A673 (cell line): ENCODE measurements around the gene PKDREJ. TPM values are rescaled to one million over a fixed set of nuclear protein-coding genes. Genes with fewer than 3 reads are reported as not detected.
"Not testable (repeated sequence)": the region's sequence is repeated elsewhere in the genome, so short reads cannot be mapped to it uniquely, and the experiment has no call there.

Experiments used
- Bru-seq: library from RNA; stranded (reverse); fragments of 400-500 nt; gene quantifications from one replicate; lab custom pipeline; 2021; lab: Mats Ljungman, UMichigan
- BruChase-seq, 2 experiments: library from RNA; stranded (reverse); fragments of 400-500 nt; gene quantifications; one replicate each; lab custom pipeline; 2021; lab: Mats Ljungman, UMichigan
- BruUV-seq: library from RNA; stranded (reverse); fragments of 400-500 nt; replicated peaks from 2 replicates; lab custom pipeline; 2021; lab: Mats Ljungman, UMichigan
- CTCF ChIA-PET: fragments of 300-600 bp; sonication (Branson Sonifier 250); formaldehyde crosslinking; loops from one replicate; lab custom pipeline; 2022; ENCODE audit warnings: antibody characterized with exemption; lab: Charles Lee
- POLR2A ChIA-PET: fragments of 300-600 bp; sonication (Branson Sonifier 250); formaldehyde crosslinking; loops from one replicate; lab custom pipeline; 2022; ENCODE audit warnings: antibody characterized with exemption; ENCODE audit not compliant: low non-redundant PET; lab: Charles Lee
- DNase-seq: peaks from one replicate; pipeline ENCODE4 v3.0.0-alpha.2; 2015; ENCODE audit warnings: low spot score
- H3K27ac ChIP-seq: fragments of 200-600 bp; sonication (generic); 2 replicates; pipeline ENCODE4 v1.5.1; 2016; ENCODE audit warnings: mixed run types, low read depth, mild to moderate bottlenecking, mixed read lengths, antibody characterized with exemption, low read length; ENCODE audit not compliant: poor library complexity, severe bottlenecking
- H3K27me3 ChIP-seq: fragments of 200-600 bp; sonication (generic); replicated peaks from 2 replicates; pipeline ENCODE4 v1.6.1; 2017; ENCODE audit warnings: mixed run types, low read depth, mild to moderate bottlenecking, mixed read lengths, antibody characterized with exemption, low read length; ENCODE audit not compliant: insufficient read depth, poor library complexity
- H3K36me3 ChIP-seq: fragments of 200-600 bp; sonication (generic); 2 replicates; pipeline ENCODE4 v1.6.1; 2016; ENCODE audit warnings: mixed run types, mild to moderate bottlenecking, mixed read lengths, antibody characterized with exemption, low read length; ENCODE audit not compliant: insufficient read depth, poor library complexity, severe bottlenecking
- H3K4me1 ChIP-seq: fragments of 200-600 bp; sonication (generic); 2 replicates; pipeline ENCODE4 v1.6.1; 2017; ENCODE audit warnings: mixed run types, mild to moderate bottlenecking, mixed read lengths, antibody characterized with exemption, low read length; ENCODE audit not compliant: insufficient read depth, poor library complexity, severe bottlenecking
- H3K4me3 ChIP-seq: fragments of 200-600 bp; sonication (generic); 2 replicates; pipeline ENCODE4 v1.5.1; 2016; ENCODE audit warnings: low read depth, mixed run types, mild to moderate bottlenecking, mixed read lengths, low read length; ENCODE audit not compliant: poor library complexity, severe bottlenecking
- H3K9me3 ChIP-seq: fragments of 200-600 bp; sonication (generic); 2 replicates; pipeline ENCODE4 v1.6.1; 2016; ENCODE audit warnings: mixed run types, low read depth, mild to moderate bottlenecking, mixed read lengths, antibody characterized with exemption, low read length; ENCODE audit not compliant: poor library complexity, severe bottlenecking
- EZH2 ChIP-seq: fragments of 200-600 bp; sonication (generic); IDR thresholded peaks from 2 replicates; pipeline ENCODE4 v1.6.1; 2017; ENCODE audit warnings: borderline replicate concordance, low read depth, mild to moderate bottlenecking, mixed read lengths, antibody characterized with exemption, low read length; ENCODE audit not compliant: poor library complexity, severe bottlenecking
- intact Hi-C: fragments of 100-400 bp; cut with micrococcal nuclease; formaldehyde crosslinking; loops from one replicate; pipeline ENCODE4 v1.10.0; 2022; ENCODE audit not compliant: unreplicated experiment
- long read RNA-seq: library from polyadenylated mRNA; stranded (forward); transcript quantifications from one replicate; pipeline ENCODE4 v2.0.0, GENCODE V29; 2022
- total RNA-seq: library from RNA; stranded (reverse); gene quantifications from 2 replicates; pipeline ENCODE4 v1.2.3, GENCODE V29; 2021
- TF ChIP-seq, protein P1 (sequence below): fragments of 300-800, 200-600 bp; sonication (generic); conservative IDR thresholded peaks from 2 replicates; pipeline ENCODE4 v1.5.1; 2017; ENCODE audit warnings: low read depth, mild to moderate bottlenecking, antibody characterized with exemption, low read length, moderate library complexity, mixed read lengths

PKDREJ gene, protein sequence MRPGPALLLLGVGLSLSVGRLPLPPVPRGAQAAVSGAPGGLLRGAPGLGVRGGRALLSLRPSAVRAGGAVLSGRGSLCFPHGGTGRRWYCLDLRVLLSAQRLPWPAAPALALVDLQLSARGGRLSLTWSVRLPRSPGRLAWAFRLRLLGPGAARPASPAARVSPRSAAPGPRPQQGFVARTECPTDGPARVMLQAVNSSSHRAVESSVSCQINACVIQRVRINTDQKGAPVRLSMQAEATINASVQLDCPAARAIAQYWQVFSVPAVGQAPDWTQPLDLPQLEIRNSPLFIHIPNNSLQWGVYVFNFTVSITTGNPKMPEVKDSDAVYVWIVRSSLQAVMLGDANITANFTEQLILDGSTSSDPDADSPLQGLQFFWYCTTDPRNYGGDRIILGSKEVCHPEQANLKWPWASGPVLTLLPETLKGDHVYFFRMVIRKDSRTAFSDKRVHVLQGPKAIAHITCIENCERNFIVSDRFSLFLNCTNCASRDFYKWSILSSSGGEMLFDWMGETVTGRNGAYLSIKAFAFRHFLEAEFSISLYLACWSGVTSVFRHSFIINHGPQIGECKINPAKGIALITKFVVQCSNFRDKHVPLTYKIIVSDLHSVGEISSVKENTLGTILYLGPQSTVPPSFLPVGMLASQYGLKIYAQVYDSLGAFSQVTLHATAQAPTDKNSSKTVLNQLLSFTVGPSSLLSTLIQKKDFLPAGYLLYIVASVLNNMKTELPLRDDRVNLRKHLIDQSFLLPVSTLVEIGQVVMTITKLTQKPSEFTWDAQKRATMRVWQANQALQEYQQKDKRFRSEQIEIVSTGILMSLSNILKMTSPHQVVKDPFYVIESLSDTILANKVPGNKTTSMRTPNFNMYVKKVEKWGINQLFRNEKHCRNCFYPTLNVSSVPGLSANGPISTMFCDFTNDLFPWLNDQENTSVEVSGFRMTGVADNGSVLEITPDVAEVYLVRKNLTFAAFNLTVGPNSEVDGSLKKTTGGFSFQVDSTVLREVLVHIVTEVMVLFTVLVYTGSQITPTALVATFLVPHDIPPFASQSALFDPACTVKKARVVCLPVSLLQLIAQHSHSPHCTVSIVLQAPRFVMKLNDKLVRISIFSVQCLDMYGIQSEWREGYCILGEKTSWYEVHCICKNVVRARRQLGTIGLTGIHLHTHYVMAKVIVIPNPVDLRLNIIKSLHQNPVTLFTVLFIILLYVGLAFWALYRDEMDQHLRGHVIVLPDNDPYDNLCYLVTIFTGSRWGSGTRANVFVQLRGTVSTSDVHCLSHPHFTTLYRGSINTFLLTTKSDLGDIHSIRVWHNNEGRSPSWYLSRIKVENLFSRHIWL (N-terminal part only)
- not detected in 2 replicates for total RNA-seq
- Bru-seq, nascent RNA = not detected
- BruChase-seq, experiment 1, labeled RNA remaining after a 2-hour chase = percentile 19 among the genes with signal in this experiment
- BruChase-seq, experiment 2, labeled RNA remaining after a 6-hour chase = percentile 9 among the genes with signal in this experiment
- long read RNA-seq = 0 reads

DNA sequence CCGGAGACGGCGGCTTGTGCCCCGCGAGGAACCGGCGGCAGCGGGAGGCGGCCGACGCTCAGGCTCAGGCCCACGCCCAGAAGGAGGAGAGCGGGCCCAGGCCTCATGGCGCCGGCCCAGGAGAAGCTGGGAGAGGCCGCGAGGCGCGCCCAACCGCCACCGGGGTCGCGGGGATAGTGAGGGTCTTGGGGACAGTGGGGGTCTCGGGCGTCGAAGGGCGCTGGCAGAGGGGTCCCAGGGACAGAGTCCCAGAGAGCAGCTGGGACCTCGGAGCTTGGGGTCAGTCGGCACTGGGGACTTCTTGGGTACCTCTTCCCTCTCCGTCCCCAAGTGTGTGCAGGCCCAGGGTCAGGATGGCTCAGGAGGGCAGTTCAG, at the start of gene PKDREJ:
PKDREJ (minus strand) TSS at position 128 of the 375 bp plus-strand sequence; CDS start at position 107, 21 bp downstream.
- POLR2A ChIA-PET = interaction anchor here (0.7 kb wide), 1 partner anchor 146 kb away, joined by 7 read pairs; no protein-coding TSS in a partner anchor
- Histone ChIP-seq H3K9me3 (no peaks in the 10 kb centered on the region), H3K36me3 (no peaks in the 10 kb centered on the region), H3K27ac (no peak within 1 kb of the TSS), H3K4me1 (peaks cover 4% of the 10 kb centered on the region), H3K4me3 (no peak within 1 kb of the TSS), H3K27me3 (no peaks in the 10 kb centered on the region)
- TF ChIP-seq, protein P1, sequence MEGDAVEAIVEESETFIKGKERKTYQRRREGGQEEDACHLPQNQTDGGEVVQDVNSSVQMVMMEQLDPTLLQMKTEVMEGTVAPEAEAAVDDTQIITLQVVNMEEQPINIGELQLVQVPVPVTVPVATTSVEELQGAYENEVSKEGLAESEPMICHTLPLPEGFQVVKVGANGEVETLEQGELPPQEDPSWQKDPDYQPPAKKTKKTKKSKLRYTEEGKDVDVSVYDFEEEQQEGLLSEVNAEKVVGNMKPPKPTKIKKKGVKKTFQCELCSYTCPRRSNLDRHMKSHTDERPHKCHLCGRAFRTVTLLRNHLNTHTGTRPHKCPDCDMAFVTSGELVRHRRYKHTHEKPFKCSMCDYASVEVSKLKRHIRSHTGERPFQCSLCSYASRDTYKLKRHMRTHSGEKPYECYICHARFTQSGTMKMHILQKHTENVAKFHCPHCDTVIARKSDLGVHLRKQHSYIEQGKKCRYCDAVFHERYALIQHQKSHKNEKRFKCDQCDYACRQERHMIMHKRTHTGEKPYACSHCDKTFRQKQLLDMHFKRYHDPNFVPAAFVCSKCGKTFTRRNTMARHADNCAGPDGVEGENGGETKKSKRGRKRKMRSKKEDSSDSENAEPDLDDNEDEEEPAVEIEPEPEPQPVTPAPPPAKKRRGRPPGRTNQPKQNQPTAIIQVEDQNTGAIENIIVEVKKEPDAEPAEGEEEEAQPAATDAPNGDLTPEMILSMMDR = no peak
- TF ChIP-seq EZH2 = no peak
- CTCF ChIA-PET = no interaction called here
- no peak for DNase-seq
- intact Hi-C loops = no loop called here
- no TSS peak for BruUV-seq

GRCh38 chr22:46312848-46313247, 49.7 kb upstream of the PKDREJ start:
- H3K36me3 ChIP-seq = peaks cover 83% of the 10 kb centered on the region
- H3K4me3 ChIP-seq, H3K27me3 ChIP-seq, BruUV-seq, H3K4me1 ChIP-seq, POLR2A ChIA-PET, H3K9me3 ChIP-seq, DNase-seq, intact Hi-C loops, H3K27ac ChIP-seq: not testable (repeated sequence)
- CTCF ChIA-PET = interaction anchor here (0.6 to 0.7 kb wide), 2 partner anchors 196 to 205 kb away, joined by 3 to 7 read pairs; no protein-coding TSS in a partner anchor

DNA sequence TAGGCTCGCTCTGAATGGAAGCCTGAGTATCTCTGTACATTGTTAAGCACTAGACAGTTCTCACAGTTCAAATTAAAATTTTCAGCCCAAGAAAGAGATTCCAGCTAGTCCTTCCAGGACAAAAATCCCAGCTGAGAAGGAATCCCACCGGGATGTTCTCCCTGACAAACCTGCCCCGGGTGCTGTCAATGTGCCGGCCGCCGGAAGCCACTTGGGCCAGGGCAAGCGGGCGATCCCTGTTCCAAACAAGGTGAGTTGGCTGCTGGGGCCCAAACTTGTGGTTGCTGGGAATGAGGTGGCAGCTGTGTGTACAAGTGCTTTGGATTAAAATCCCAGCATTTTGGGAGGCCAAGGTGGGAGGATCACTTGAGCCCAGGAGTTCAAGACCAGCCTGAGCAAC, 48.9 kb upstream of the PKDREJ start:
- TF ChIP-seq, protein P1 = no peak
- TF ChIP-seq EZH2 = no peak
- Histone ChIP-seq H3K27me3 (no peaks in the 10 kb centered on the region), H3K36me3 (peaks cover 81% of the 10 kb centered on the region), H3K4me3 (no peak overlapping the region), H3K9me3 (no peaks in the 10 kb centered on the region), H3K27ac (no peak overlapping the region), H3K4me1 (no peaks in the 10 kb centered on the region)
- no TSS peak for BruUV-seq
- intact Hi-C loops = no loop called here
- DNase-seq = no peak
- POLR2A ChIA-PET = no interaction called here
- CTCF ChIA-PET = no interaction called here
